GM12891 (cell line): ENCODE results near the gene CATSPERE.

Experiments
- POLR2A ChIP-seq: IDR thresholded peaks from 2 replicates; pipeline ENCODE4 v1.6.1; 2011; ENCODE audit warnings: low read depth, low read length, control low read depth
- POLR2AphosphoS5 ChIP-seq: IDR thresholded peaks from 2 replicates; pipeline ENCODE4 v1.6.1; 2011; ENCODE audit warnings: low read depth, low read length, control low read depth
- SPI1 ChIP-seq: IDR thresholded peaks from 2 replicates; pipeline ENCODE4 v1.6.1; 2011; ENCODE audit warnings: low read depth, low read length, control low read depth

DNA sequence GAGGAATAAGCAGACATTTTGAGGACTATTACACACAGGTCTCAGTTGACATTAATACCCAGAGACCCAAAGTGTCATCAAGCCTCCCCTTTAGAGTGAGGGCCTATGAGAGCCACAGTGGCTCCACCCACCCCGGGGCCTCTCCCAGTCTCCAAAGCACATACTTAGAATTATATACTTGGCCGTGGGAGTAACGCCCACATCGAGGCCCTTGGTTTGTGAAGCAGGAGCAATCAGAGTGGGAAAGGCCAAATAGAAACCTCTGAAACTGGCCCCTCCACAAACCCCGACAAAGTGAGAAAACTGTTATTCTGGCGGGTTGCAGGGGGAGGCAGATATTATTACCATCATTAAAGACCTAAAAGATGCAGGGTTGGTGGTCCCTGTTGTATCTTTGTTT is 184.8 kb downstream of the CATSPERE start:
- TF ChIP-seq POLR2AphosphoS5 (no peak), SPI1 (no peak), POLR2A (no peak)
